GM20000 (cell line): Measurements from ENCODE around the gene CFAP100.

ENCODE experiments used
- DNase-seq: peaks from one replicate; pipeline ENCODE4 v3.0.0; 2012; ENCODE audit warnings: low spot score
- TF ChIP-seq, protein P1 (sequence below): IDR thresholded peaks from 2 replicates; pipeline ENCODE4 v1.5.1; 2012; ENCODE audit warnings: mild to moderate bottlenecking, control low read depth; ENCODE audit errors: extremely low read depth, missing control alignments

Gene CFAP100

DNA sequence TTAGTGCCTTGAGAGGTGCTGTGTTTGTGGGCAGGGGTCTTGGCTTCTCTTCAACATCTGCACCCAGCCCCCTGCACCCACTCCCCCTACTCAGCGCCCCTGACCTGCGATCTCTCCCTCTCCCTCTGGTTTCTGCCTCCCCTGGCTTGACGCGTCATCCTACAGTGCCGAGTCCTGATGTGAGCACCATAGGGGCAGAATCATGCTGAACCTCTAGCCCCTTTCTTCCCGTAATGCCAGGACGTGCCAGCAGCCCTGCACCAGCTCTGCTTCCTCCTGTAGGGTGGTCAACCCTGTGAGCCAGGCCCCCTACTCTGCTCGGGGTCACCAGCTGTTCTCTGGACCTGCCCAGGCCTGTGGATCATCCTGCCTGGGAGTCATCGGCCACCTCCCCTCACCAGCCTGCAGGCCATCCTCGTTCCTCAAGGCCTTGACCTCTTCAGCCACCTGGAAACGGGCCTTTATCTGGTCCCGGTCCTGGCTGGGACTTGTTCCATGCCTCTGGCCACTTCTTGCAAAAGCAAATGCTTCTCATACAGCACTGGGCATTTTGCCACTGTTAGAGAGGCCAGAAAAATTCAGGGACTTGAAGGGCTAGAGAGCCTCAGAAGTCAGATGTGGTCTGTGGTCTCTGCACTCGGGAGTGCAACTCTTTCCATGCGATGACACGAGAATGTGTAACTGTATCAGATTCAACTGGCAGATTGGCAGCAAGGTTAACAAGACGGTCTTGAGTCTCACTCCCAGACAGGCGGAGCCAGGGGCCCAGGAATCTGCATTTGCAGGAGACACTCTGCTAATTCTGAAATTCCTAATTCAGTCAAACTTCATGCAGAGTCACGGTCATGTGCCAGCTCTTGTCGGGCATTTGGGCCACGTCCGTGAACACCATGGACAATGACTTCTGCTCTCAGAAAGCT lies 20.8 kb upstream of the CFAP100 start:
- no peak for DNase-seq
- TF ChIP-seq, protein P1, sequence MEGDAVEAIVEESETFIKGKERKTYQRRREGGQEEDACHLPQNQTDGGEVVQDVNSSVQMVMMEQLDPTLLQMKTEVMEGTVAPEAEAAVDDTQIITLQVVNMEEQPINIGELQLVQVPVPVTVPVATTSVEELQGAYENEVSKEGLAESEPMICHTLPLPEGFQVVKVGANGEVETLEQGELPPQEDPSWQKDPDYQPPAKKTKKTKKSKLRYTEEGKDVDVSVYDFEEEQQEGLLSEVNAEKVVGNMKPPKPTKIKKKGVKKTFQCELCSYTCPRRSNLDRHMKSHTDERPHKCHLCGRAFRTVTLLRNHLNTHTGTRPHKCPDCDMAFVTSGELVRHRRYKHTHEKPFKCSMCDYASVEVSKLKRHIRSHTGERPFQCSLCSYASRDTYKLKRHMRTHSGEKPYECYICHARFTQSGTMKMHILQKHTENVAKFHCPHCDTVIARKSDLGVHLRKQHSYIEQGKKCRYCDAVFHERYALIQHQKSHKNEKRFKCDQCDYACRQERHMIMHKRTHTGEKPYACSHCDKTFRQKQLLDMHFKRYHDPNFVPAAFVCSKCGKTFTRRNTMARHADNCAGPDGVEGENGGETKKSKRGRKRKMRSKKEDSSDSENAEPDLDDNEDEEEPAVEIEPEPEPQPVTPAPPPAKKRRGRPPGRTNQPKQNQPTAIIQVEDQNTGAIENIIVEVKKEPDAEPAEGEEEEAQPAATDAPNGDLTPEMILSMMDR: no peak

DNA sequence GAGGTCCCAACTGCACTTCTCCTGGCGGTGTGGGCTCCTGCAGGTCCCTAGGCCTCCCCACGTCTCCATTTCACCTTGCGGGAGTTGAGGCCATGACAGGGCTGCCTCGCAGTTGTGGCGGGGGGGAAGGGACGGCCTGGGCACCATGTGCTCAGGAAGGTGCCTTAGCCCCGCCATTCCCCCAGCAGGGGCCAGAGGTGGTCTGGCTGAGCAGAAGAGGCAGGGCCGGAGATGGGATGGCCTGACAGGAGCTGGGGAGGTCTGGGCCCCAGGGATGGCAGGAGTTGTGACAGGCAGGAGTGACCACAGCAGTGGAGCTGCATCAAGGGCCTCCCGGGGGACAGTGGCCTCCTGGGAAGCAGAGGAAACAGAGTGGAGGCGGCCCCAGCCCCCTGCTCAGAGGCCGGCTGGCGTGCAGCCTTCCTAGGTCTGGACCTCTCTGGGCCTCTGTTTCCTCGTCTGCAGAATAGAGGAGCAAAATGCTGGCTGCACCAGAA lies 18.8 kb upstream of the CFAP100 start:
- TF ChIP-seq, protein P1: no peak
- no peak for DNase-seq

DNA sequence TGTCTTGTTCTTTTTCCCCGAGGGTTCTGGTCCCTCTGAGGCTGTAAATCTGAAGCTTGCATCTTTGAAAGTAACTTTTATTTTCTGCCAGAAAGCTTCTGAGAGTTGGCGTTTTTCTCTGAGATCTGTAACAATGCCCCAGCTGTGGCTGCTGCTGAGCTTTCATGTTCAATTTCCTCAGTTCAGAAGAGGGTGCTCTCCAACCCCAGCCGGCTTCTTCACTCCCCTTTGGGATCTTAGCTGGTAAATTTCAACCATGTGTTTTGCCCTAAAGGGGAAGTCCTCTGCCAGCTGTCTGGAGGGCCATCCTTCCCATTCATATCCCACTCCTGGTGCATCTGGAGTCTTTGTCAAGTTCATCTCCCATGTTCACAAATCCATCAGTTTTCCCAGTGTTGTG lies 18.3 kb upstream of the CFAP100 start:
- TF ChIP-seq, protein P1: no peak
- no peak for DNase-seq

DNA sequence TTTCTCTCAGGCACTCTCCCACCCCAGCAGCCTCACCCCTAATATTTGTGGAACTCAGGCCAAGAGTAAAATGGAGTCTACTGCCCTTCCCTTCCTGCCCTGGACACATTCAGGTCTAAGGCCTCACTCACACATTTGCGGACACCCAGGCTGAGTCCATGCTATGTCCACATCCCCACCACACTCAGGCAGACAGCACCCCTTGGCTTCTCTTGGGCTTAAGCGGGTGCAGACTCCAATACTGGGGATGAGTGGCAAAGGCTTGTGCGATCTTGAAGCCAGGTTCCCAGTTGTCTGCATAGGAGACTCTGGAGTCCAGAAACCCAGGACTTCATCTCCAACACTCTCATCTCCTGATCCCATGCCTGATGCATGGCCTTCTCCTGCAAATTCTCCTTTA lies 17.5 kb upstream of the CFAP100 start:
- TF ChIP-seq, protein P1: no peak
- DNase-seq: no peak

DNA sequence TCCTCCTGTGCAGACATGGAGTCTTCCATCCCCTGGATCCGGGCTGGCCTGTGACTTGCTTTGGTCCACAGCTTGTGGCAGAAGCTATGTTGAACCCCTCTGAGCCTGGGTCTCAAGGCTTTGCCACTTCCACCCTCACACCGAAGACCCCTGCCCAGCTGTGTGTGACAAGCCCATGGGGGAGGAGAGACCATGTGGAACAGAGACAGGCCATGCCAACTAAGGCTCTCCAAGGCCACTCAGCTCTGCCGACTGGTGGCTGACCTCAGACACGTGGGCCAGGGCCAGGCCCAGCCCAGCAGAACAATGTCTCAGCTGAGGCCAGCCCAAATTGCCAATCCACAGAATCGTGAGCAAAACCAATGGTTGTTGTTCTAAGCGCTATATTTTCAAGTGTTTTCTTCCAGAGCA lies 16.4 kb upstream of the CFAP100 start:
- TF ChIP-seq, protein P1: no peak
- DNase-seq: no peak

DNA sequence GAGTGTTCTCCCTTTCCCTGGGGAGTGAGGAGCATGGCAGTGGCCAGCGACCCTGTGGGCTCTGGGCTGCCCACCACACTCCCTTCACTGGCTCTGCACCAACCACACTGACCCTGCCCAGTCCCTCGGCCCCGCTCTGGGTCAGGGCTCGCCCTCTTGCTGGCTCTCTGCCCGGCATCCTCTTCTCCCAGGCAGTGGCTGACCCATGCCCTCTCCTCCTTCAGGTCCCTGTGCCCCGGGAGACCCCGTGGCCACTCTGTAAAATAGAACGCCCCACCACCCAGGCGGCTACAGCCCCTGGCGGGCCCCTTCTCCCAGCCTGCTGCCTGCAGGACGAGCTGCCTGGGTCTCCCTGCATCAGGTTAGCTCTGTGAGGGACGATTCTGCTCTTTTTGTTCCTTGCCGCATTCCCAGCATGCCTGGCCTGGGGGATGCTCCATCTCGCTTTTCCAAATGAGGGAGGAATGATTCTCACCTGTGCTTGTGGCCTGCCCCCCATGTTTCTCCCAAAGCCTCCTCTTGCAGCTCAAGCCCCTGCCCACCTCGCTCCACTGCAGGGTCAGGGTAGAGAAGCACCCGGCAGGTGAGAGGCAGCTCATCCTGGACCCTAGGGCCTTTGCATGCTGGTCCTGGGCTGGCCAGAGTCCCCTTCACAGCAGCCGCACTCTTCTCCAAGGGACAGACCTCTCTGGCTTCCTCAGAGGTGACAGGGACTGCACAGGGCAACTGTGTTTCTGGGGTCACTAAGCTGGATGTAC lies 14.5 kb upstream of the CFAP100 start:
- DNase-seq: no peak
- TF ChIP-seq, protein P1: no peak

DNA sequence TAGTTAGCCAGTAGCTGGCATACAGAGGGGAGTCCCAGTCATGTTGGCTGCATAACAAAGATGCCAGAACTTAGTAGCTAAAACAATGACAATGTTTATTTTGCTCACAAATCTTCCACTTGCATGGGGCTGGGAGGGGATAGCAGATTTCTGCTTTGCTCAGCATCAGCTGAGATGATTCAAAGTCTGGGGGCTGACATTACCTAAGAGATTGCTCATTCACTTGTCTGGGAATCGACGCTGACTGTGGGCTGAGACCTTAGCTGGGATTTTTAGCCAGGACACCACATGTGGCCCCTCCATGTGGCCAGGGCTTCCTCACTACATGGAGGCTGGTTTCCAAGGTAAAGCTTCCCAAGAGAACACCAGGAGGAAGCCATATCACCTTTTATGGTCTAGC lies 12.7 kb upstream of the CFAP100 start:
- DNase-seq: no peak
- TF ChIP-seq, protein P1: no peak
